ENCODE data around the gene C21orf91.

The C21orf91 gene

DNA sequence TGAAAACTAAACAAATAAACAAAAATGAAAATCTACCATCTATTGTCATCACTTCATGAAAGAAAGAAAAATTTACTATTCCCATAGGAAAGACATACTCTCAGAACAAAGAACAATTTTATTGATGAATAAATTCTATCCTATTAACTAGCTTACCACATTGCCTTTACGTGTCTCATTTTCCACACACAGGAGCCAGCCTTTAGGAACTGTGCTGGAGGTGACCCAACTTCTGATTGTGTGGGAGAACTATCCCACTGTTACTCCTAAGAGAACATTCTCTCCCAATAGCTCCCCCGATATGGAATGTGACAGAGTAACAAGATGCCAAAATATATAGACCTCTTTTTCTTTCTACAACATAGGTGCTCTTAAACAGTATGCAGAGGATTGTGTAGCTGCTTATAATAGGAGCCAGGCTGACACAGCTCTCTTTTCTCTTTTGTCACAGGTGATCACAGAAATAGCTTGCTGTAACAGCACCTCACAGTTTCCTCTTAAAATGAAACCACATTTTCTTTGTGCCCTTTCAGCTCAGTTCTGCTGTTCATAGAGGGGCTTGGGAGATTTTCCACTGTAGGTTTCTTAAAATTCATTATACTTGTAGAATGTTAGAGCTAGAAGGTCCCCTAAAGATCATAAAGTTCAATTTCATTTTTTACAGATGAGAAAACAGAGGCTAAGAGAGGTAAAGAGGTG lies 35.5 kb downstream of the C21orf91 start:
- no peak for TF ChIP-seq SNAI2 (CRISPR knock-in tag; IDR thresholded peaks at IDR 0.05)

DNA sequence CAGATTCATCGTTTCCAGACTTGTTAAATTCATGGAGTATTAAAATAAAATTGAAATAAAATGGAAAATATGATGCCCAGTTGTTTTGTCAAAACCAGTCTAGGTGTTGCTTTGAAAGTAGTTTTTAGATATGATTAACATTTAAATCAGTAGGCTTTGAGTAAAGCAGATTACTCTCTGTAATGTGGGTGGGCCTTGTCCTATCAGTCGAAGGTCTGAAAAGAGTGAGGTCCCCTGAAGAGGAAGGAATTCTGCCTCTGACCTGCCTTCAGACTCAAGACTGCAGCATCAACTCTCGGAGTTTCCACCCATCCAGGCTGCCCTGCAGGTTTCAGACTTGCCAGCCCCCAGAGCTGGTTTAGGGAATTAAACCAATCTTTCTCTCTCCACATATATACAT lies 36.2 kb downstream of the C21orf91 start:
- TF ChIP-seq SNAI2 (CRISPR knock-in tag; IDR thresholded peaks at IDR 0.05) = no peak
- TF ChIP-seq ZFP30 (CRISPR knock-in tag; IDR thresholded peaks at IDR 0.05) = no peak
- no peak for TF ChIP-seq GLIS3 (CRISPR knock-in tag; IDR thresholded peaks at IDR 0.05)
- TF ChIP-seq OSR1 (CRISPR knock-in tag; IDR thresholded peaks at IDR 0.05) = no peak
- no peak for TF ChIP-seq ISL1 (CRISPR knock-in tag; IDR thresholded peaks at IDR 0.05)
- TF ChIP-seq ESRRG (CRISPR knock-in tag; IDR thresholded peaks at IDR 0.05) = no peak
- TF ChIP-seq CREB5 (CRISPR knock-in tag; IDR thresholded peaks at IDR 0.05; ENCODE audit: low read depth) = no peak
- TF ChIP-seq ZNF70 (CRISPR knock-in tag; IDR thresholded peaks at IDR 0.05) = no peak
- TF ChIP-seq ZC3H10 (CRISPR knock-in tag; IDR thresholded peaks at IDR 0.05) = no peak
- no peak for TF ChIP-seq ARNTL (CRISPR knock-in tag; IDR thresholded peaks at IDR 0.05; ENCODE audit: borderline replicate concordance, low read depth)
- TF ChIP-seq PPARA (CRISPR knock-in tag; IDR thresholded peaks at IDR 0.05; ENCODE audit: borderline replicate concordance) = no peak
- TF ChIP-seq RARB (CRISPR knock-in tag; IDR thresholded peaks at IDR 0.05) = no peak
- TF ChIP-seq TCF4 (CRISPR knock-in tag; IDR thresholded peaks at IDR 0.05; ENCODE audit: borderline replicate concordance) = no peak
- TF ChIP-seq BACH2 (CRISPR knock-in tag; IDR thresholded peaks at IDR 0.05; ENCODE audit: borderline replicate concordance) = no peak
- TF ChIP-seq, protein P1, sequence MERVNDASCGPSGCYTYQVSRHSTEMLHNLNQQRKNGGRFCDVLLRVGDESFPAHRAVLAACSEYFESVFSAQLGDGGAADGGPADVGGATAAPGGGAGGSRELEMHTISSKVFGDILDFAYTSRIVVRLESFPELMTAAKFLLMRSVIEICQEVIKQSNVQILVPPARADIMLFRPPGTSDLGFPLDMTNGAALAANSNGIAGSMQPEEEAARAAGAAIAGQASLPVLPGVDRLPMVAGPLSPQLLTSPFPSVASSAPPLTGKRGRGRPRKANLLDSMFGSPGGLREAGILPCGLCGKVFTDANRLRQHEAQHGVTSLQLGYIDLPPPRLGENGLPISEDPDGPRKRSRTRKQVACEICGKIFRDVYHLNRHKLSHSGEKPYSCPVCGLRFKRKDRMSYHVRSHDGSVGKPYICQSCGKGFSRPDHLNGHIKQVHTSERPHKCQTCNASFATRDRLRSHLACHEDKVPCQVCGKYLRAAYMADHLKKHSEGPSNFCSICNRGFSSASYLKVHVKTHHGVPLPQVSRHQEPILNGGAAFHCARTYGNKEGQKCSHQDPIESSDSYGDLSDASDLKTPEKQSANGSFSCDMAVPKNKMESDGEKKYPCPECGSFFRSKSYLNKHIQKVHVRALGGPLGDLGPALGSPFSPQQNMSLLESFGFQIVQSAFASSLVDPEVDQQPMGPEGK (CRISPR knock-in tag; IDR thresholded peaks at IDR 0.05; ENCODE audit: borderline replicate concordance) = no peak
- no peak for TF ChIP-seq CSDC2 (CRISPR knock-in tag; IDR thresholded peaks at IDR 0.05)
- no peak for TF ChIP-seq ZNF8 (CRISPR knock-in tag; IDR thresholded peaks at IDR 0.05)
- no peak for TF ChIP-seq ZNF565 (CRISPR knock-in tag; conservative IDR thresholded peaks at IDR 0.05; ENCODE audit: low read depth)
- no peak for TF ChIP-seq ZFP3 (CRISPR knock-in tag; IDR thresholded peaks at IDR 0.05)
- TF ChIP-seq, protein P2, sequence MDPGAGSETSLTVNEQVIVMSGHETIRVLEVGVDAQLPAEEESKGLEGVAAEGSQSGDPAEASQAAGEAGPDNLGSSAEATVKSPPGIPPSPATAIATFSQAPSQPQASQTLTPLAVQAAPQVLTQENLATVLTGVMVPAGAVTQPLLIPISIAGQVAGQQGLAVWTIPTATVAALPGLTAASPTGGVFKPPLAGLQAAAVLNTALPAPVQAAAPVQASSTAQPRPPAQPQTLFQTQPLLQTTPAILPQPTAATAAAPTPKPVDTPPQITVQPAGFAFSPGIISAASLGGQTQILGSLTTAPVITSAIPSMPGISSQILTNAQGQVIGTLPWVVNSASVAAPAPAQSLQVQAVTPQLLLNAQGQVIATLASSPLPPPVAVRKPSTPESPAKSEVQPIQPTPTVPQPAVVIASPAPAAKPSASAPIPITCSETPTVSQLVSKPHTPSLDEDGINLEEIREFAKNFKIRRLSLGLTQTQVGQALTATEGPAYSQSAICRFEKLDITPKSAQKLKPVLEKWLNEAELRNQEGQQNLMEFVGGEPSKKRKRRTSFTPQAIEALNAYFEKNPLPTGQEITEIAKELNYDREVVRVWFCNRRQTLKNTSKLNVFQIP (CRISPR knock-in tag; IDR thresholded peaks at IDR 0.05; ENCODE audit: borderline replicate concordance, low read depth) = no peak

More for the DNA sequence above, 35.5 kb downstream of the C21orf91 start:
- ATAC-seq = no peak

DNA sequence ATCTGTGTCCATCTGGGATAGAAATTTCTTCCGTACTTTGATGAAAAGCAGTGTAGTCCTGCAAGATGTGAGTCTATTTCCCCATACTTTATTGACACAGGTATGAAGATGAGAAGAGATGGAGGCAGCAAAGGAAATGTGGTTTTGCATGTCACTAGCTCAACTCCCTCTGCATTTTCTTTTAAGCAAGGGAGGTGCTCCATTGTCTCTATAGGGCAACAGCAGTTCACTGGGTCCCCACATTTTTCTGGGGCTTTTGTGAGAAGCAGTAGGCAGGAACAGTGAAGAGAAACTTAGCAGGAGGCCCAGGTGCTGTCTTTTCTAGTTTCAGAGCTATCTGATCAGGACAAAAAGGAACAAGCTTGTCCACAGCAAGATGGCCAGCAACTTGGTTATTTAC lies 37.1 kb downstream of the C21orf91 start:
- ATAC-seq = no peak
- TF ChIP-seq BACH2 (CRISPR knock-in tag; IDR thresholded peaks at IDR 0.05; ENCODE audit: borderline replicate concordance) = no peak
- TF ChIP-seq ESRRG (CRISPR knock-in tag; IDR thresholded peaks at IDR 0.05) = no peak
- TF ChIP-seq, protein P2 (CRISPR knock-in tag; IDR thresholded peaks at IDR 0.05; ENCODE audit: borderline replicate concordance, low read depth) = no peak
- TF ChIP-seq GLIS3 (CRISPR knock-in tag; IDR thresholded peaks at IDR 0.05) = no peak
- no peak for TF ChIP-seq CREB5 (CRISPR knock-in tag; IDR thresholded peaks at IDR 0.05; ENCODE audit: low read depth)
- TF ChIP-seq ZNF8 (CRISPR knock-in tag; IDR thresholded peaks at IDR 0.05) = no peak
- TF ChIP-seq, protein P1 (CRISPR knock-in tag; IDR thresholded peaks at IDR 0.05; ENCODE audit: borderline replicate concordance) = no peak
- no peak for TF ChIP-seq ZC3H10 (CRISPR knock-in tag; IDR thresholded peaks at IDR 0.05)
- no peak for TF ChIP-seq TCF4 (CRISPR knock-in tag; IDR thresholded peaks at IDR 0.05; ENCODE audit: borderline replicate concordance)
- no peak for TF ChIP-seq SNAI2 (CRISPR knock-in tag; IDR thresholded peaks at IDR 0.05)
- TF ChIP-seq ZFP30 (CRISPR knock-in tag; IDR thresholded peaks at IDR 0.05) = no peak
- no peak for TF ChIP-seq ZNF565 (CRISPR knock-in tag; conservative IDR thresholded peaks at IDR 0.05; ENCODE audit: low read depth)
- TF ChIP-seq ZFP3 (CRISPR knock-in tag; IDR thresholded peaks at IDR 0.05) = no peak
- no peak for TF ChIP-seq TSHZ2 (CRISPR knock-in tag; IDR thresholded peaks at IDR 0.05)

More for the DNA sequence above, 36.2 kb downstream of the C21orf91 start:
- ATAC-seq = no peak

All from SK-N-SH treated with all-trans-retinoic acid at 6 μM for 48 hours (cell line).